Measurements from ENCODE around the gene TUBB2A. TPM values are rescaled to one million over a fixed set of nuclear protein-coding genes. Genes with fewer than 3 reads are reported as not detected.

Gene TUBB2A
- total and polyA plus RNA-seq, 2 of the 13 experiments (the other 11 are each of a cell fraction or from before 2014, with no cell fraction given): 35.3 to 106 TPM

GRCh38 chr6:3139090-3139903, 18.0 kb downstream of the TUBB2A start (continued):
- TF ChIP-seq GLMP (CRISPR knock-in tag; IDR thresholded peaks at IDR 0.05; ENCODE audit: borderline replicate concordance): no peak
- peak; percentile 97 for TF ChIP-seq ARID5B (CRISPR knock-in tag; IDR thresholded peaks at IDR 0.05)
- TF ChIP-seq ZEB1 (IDR thresholded peaks at IDR 0.05; ENCODE audit: insufficient replicate concordance, low read depth): peak; percentile 53
- TF ChIP-seq SP140L (CRISPR knock-in tag; IDR thresholded peaks at IDR 0.05; ENCODE audit: borderline replicate concordance): peak; percentile 44; the same call in 1 of the 2 replicates
- TF ChIP-seq ZNF580 (CRISPR knock-in tag; IDR thresholded peaks at IDR 0.05; ENCODE audit: borderline replicate concordance, low read depth): peak; percentile 75; the same call in 1 of the 2 replicates
- peak; percentile 86; the same call in 1 of the 2 replicates for TF ChIP-seq ZNF788 (CRISPR knock-in tag; IDR thresholded peaks at IDR 0.05; ENCODE audit: borderline replicate concordance)
- TF ChIP-seq ZBTB40 (IDR thresholded peaks at IDR 0.05): no peak
- peak; percentile 62 for TF ChIP-seq ZBTB40 (CRISPR knock-in tag; IDR thresholded peaks at IDR 0.05)
- peak; percentile 88; the same call in 1 of the 2 replicates for TF ChIP-seq MEIS1 (CRISPR knock-in tag; IDR thresholded peaks at IDR 0.05; ENCODE audit: borderline replicate concordance)
- TF ChIP-seq DPF2 (CRISPR knock-in tag; IDR thresholded peaks at IDR 0.05; ENCODE audit: borderline replicate concordance, low read depth): peak; percentile 83; the same call in 1 of the 2 replicates
- peak; percentile 79; the same call in 1 of the 2 replicates for TF ChIP-seq NCOR1 (IDR thresholded peaks at IDR 0.05; ENCODE audit: borderline replicate concordance, low read length)
- peak; percentile 61; the same call in 1 of the 2 replicates for TF ChIP-seq YEATS4 (CRISPR knock-in tag; IDR thresholded peaks at IDR 0.05; ENCODE audit: borderline replicate concordance)

Measured in HepG2 (cell line).